ENCODE results near the gene TRIM49.
"Not testable (repeated sequence)": the region's sequence is repeated elsewhere in the genome, so short reads cannot be mapped to it uniquely, and the experiment has no call there.

Gene TRIM49, protein sequence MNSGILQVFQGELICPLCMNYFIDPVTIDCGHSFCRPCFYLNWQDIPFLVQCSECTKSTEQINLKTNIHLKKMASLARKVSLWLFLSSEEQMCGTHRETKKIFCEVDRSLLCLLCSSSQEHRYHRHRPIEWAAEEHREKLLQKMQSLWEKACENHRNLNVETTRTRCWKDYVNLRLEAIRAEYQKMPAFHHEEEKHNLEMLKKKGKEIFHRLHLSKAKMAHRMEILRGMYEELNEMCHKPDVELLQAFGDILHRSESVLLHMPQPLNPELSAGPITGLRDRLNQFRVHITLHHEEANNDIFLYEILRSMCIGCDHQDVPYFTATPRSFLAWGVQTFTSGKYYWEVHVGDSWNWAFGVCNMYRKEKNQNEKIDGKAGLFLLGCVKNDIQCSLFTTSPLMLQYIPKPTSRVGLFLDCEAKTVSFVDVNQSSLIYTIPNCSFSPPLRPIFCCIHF

DNA sequence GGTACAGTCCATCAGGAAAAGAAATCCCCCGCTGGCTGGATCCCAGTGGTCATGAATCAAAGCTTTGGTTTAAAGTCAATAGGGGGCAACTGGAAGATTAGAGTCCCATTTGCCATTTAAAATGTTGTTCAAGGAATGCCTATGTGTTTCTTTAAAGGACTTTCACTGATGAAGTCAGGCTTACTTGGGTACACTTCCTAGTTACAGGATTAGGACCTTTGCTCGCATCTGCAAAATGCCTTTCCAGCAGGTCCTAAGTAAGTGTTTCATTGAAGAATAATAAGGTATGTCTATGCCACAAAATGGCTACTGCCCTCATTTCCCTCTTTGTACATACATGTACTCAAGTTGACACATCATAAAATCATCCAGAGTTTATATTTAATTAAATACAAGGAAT lies at the start of gene TRIM49:
Gene TRIM49 (minus strand): TSS at position 101 of the 400 bp plus-strand sequence. CDS start 4,106 bp downstream, outside the sequence.
- DNase-seq (ENCODE audit: low read depth in 2 of 2) = not testable (repeated sequence)

DNA sequence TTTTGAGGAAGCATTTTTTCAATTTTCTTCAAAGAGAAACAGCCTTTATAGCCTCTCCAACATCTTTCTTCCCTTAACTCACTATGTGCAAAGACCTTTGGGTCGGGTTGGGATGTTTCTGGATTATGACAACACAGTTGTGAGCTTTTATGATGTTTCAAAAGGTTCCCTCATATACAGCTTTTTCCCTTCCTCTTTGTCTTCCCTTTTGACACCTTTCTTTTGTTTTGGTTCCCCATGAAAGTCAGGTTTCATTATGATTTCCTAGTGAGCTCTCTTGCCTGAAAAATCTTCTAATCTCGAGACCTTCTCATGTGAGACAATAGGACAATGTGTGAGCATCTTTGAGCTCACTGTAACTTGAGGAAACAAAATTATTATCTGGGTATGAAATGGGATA lies 18.3 kb upstream of the TRIM49 start:
- DNase-seq (ENCODE audit: low read depth in 2 of 2) = not testable (repeated sequence)

DNA sequence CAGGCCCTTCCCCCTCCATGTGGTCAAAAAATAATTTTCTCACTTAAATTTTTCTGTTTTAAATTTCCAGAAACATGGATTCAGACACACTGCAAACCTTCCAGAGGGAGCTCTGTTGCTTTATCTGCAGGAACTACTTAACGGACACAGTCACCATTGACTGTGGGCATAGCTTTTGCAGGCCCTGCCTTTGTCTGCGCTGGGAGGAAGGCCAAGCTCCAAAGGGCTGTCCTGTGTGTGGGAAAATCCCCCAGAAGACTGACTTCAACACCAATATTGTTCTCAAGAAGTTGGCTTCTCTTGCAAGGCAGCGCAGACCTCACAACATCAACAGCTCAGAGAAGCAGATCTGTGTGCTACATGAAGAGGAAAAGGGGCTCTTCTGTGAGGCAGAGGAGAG lies 11.6 kb upstream of the TRIM49 start:
- DNase-seq (ENCODE audit: low read depth in 2 of 2) = not testable (repeated sequence)

DNA sequence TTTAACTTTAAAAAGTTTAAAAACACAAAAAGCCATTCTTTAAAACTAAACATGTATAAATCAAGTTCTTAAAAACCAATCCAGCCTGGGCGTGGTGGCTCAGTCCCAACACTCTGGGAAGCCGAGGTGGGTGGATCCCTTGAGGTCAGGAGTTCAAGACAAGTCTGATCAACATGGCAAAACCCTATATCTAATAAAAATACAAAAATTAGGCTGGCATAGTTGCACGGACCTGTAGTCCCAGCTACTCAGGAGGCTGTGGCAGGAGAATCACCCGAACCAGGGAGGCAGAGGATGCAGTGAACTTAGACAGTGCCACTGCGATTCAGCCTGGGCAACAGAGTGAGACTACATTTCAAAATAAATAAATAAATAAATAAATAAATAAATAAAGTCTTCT lies 5.2 kb upstream of the TRIM49 start:
- not testable (repeated sequence) for DNase-seq (ENCODE audit: low read depth in 2 of 2)

DNA sequence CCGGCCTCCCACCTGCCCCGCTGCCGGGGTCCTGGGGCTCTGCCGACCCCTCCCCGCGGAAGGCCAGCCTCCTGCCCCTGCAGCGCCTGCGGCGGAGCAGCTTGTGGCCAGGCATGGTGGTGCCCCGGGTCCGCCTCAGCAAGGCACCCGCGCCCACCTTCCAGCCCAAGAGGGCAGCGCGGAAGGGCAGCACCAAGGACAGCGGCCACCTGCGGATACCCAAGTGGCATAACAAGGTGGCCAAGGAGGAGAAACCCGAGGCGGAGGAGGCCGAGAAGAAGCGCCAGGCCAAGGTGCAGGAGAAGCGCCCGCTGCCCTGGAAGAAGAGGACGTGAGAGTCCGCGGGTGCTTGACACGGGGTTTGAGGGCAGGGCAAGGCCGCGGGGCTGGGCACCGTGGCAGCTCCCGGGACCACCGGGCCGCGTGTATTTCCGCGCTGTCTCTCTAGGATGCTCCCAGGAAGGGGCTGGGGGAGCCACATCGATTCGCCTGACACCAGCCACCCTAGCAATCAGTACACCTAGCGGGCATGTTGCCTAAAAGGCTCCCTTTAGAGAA lies 20.8 kb downstream of the TRIM49 start:
- DNase-seq (ENCODE audit: low read depth in 2 of 2) = not testable (repeated sequence)

DNA sequence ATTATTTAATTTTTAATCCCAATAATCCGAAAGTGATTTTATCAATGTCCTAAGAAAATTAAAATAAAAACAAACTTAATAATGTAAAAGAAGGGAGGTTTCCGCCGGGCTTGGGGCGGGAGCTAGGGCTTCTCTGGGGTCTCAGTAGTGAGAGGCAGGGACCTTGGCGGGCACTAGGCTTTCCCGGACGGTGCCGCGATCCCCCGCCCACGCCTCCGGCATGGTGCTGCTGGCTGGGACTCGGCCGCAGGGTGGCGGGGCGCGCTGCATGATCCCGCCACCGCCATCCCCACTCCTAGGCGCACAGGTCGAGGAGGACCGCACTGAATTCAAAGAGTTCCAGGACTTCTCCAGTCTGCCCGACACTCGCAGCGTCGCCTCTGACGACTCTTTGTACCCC lies 22.6 kb downstream of the TRIM49 start:
- DNase-seq (ENCODE audit: low read depth in 2 of 2) = not testable (repeated sequence)

DNA sequence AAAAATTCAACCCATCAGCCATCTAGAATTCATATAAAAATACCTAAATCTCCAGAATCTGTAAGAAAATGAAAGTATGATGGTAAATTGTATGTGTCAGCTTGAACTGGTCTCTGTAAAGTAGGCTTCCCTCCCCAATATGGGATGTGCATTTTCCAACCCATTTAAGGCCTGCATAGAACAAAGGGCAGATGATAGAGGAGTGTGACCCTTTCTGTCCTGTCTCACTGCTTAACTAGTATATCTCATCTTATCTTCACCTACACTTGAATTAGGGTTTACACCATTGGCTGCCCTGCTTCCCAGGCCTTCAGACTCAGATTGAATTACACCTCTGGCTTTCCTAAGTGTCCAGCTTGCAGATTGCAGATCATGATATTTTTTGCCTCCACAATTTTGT lies 57.6 kb downstream of the TRIM49 start:
- not testable (repeated sequence) for DNase-seq (ENCODE audit: low read depth in 2 of 2)

Data from stimulated activated CD8-positive, alpha-beta memory T cell treated with anti-CD3 and anti-CD28 coated beads, Interleukin-7, amount 100 ng/mL, for 1 hour (primary cell).